MM.1S (cell line): ENCODE data around the gene DNAJC18.

Source experiments
- EZH2 ChIP-seq: fragments of 300-600 bp; sonication (generic); optimal IDR thresholded peaks from 2 replicates; pipeline ENCODE3; 2017; ENCODE audit warnings: low read depth, mild to moderate bottlenecking, antibody characterized with exemption, low read length, mixed read lengths
- TF ChIP-seq, protein P1 (sequence below): fragments of 300-600 bp; sonication (generic); IDR thresholded peaks from 2 replicates; pipeline ENCODE4 v1.5.1; 2016; ENCODE audit warnings: antibody characterized with exemption, low read length, mixed read lengths

DNA sequence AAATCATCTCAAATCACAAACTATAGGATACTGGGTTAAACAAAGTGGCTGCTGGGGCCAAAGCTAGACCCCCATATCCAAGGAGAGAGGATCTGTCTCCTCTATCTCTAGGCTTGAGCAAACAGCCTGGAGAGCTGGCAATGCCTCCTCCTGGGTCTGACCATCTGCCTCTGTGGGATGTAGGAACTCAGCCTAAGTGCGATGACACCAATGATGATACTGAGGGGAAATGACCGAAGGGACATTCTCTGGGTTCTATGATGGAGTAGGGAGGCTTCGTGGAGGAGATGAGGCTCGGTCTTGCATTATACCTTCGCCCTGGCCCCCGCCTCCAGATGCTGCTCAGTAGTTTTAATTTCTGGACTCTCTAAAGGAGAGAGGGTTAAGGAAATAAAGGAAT, 26.2 kb downstream of the DNAJC18 start:
- TF ChIP-seq, protein P1, sequence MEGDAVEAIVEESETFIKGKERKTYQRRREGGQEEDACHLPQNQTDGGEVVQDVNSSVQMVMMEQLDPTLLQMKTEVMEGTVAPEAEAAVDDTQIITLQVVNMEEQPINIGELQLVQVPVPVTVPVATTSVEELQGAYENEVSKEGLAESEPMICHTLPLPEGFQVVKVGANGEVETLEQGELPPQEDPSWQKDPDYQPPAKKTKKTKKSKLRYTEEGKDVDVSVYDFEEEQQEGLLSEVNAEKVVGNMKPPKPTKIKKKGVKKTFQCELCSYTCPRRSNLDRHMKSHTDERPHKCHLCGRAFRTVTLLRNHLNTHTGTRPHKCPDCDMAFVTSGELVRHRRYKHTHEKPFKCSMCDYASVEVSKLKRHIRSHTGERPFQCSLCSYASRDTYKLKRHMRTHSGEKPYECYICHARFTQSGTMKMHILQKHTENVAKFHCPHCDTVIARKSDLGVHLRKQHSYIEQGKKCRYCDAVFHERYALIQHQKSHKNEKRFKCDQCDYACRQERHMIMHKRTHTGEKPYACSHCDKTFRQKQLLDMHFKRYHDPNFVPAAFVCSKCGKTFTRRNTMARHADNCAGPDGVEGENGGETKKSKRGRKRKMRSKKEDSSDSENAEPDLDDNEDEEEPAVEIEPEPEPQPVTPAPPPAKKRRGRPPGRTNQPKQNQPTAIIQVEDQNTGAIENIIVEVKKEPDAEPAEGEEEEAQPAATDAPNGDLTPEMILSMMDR = no peak
- no peak for TF ChIP-seq EZH2
